Trophoblast cell (in vitro differentiated cells and primary cell): Measurements from ENCODE around the gene EPHA3.
A peak's percentile ranks its signal among the peaks of the same experiment; 100 is the strongest.

Experiments used
- DNase-seq, 2 donors: peaks; one replicate each; pipeline ENCODE4 v3.0.0-alpha.2; 2016
- H2AFZ ChIP-seq: 2 replicates; pipeline ENCODE4 v1.6.1; 2013; ENCODE audit warnings: low read length, moderate library complexity, mild to moderate bottlenecking; ENCODE audit not compliant: insufficient read depth, poor library complexity
- H2AK5ac ChIP-seq: 2 replicates; pipeline ENCODE4 v1.6.1; 2013; ENCODE audit warnings: mild to moderate bottlenecking, low read length
- H2BK120ac ChIP-seq: 2 replicates; pipeline ENCODE4 v1.6.1; 2013; ENCODE audit warnings: low read length, mild to moderate bottlenecking, moderate library complexity; ENCODE audit not compliant: insufficient read depth, poor library complexity
- H2BK12ac ChIP-seq: 2 replicates; pipeline ENCODE4 v1.6.1; 2013; ENCODE audit warnings: mild to moderate bottlenecking, low read length, moderate library complexity
- H2BK5ac ChIP-seq: 2 replicates; pipeline ENCODE4 v1.6.1; 2013; ENCODE audit warnings: low read length, low read depth, moderate library complexity, mild to moderate bottlenecking; ENCODE audit not compliant: poor library complexity
- H3K14ac ChIP-seq: 2 replicates; pipeline ENCODE4 v1.6.1; 2013; ENCODE audit warnings: mild to moderate bottlenecking, low read length
- H3K18ac ChIP-seq: 2 replicates; pipeline ENCODE4 v1.6.1; 2013; ENCODE audit warnings: mild to moderate bottlenecking, low read length
- H3K23ac ChIP-seq: 2 replicates; pipeline ENCODE4 v1.6.1; 2013; ENCODE audit warnings: low read length
- H3K27ac ChIP-seq: 2 replicates; pipeline ENCODE4 v1.5.1; 2013; ENCODE audit warnings: low read depth, mild to moderate bottlenecking, inconsistent platforms, low read length, moderate library complexity
- H3K27me3 ChIP-seq: 2 replicates; pipeline ENCODE4 v1.6.1; 2013; ENCODE audit warnings: inconsistent platforms, mild to moderate bottlenecking, low read length, moderate library complexity; ENCODE audit not compliant: insufficient read depth
- H3K36me3 ChIP-seq, 2 experiments: 1 replicate in 1 of 2; 2 replicates in 1 of 2; pipeline ENCODE4 v1.6.1; 2013; ENCODE audit warnings: low read length in 2 of 2, mild to moderate bottlenecking in 2 of 2, moderate library complexity in 1 of 2; ENCODE audit not compliant: insufficient read depth in 2 of 2, control insufficient read depth in 1 of 2
- H3K4ac ChIP-seq: 2 replicates; pipeline ENCODE4 v1.6.1; 2013; ENCODE audit warnings: low read depth, mild to moderate bottlenecking, low read length, moderate library complexity
- H3K4me1 ChIP-seq, 2 experiments: 1 replicate in 1 of 2; 2 replicates in 1 of 2; pipeline ENCODE4 v1.6.1; 2013; ENCODE audit warnings: low read length in 2 of 2, mild to moderate bottlenecking in 2 of 2, moderate library complexity in 1 of 2; ENCODE audit not compliant: insufficient read depth in 2 of 2, control insufficient read depth in 1 of 2
- H3K4me2 ChIP-seq: 2 replicates; pipeline ENCODE4 v1.6.1; 2013; ENCODE audit warnings: inconsistent platforms, mild to moderate bottlenecking, low read length, moderate library complexity
- H3K4me3 ChIP-seq: 2 replicates; pipeline ENCODE4 v1.5.1; 2013; ENCODE audit warnings: mild to moderate bottlenecking, low read depth, low read length, inconsistent platforms
- H3K79me1 ChIP-seq: one replicate; pipeline ENCODE4 v1.6.1; 2013; ENCODE audit warnings: low read length
- H3K79me2 ChIP-seq: 2 replicates; pipeline ENCODE4 v1.6.1; 2013; ENCODE audit warnings: low read length, mild to moderate bottlenecking; ENCODE audit not compliant: control insufficient read depth, insufficient read depth, poor library complexity
- H3K9ac ChIP-seq: 2 replicates; pipeline ENCODE4 v1.6.1; 2013; ENCODE audit warnings: mild to moderate bottlenecking, low read length
- H3K9me3 ChIP-seq: 2 replicates; pipeline ENCODE4 v1.6.1; 2013; ENCODE audit warnings: low read depth, mild to moderate bottlenecking, control low read depth, inconsistent platforms, low read length; ENCODE audit not compliant: insufficient read depth
- H4K12ac ChIP-seq: 2 replicates; pipeline ENCODE4 v1.6.1; 2013; ENCODE audit warnings: low read depth, mild to moderate bottlenecking, low read length, moderate library complexity
- H4K8ac ChIP-seq: 2 replicates; pipeline ENCODE4 v1.6.1; 2013; ENCODE audit warnings: low read depth, mild to moderate bottlenecking, low read length, moderate library complexity
- H4K91ac ChIP-seq: one replicate; pipeline ENCODE4 v1.6.1; 2013; ENCODE audit warnings: low read depth, mild to moderate bottlenecking, low read length, moderate library complexity
- WGBS: extraction: QIAGEN DNeasy Blood & Tissue Kit; methylation state at CpG from one replicate; pipeline ENCODE4 v1.1.7; 2013; ENCODE audit warnings: missing lambda C conversion rate; ENCODE audit not compliant: insufficient read length, insufficient coverage; ENCODE audit errors: extremely low coverage; 5-methylcytosine and 5-hydroxymethylcytosine counted together

Gene EPHA3

GRCh38 chr3:89275001-89275400, 167.6 kb downstream of the EPHA3 start:
- no peak overlapping the region for H3K27ac ChIP-seq
- H3K4ac ChIP-seq: no peak overlapping the region
- H3K23ac ChIP-seq: no peak overlapping the region
- H4K12ac ChIP-seq: no peak overlapping the region
- H3K4me1 ChIP-seq: no peaks in the 10 kb centered on the region
- H3K4me2 ChIP-seq: no peak overlapping the region
- H3K14ac ChIP-seq: no peak overlapping the region
- H3K79me2 ChIP-seq: no peaks in the 10 kb centered on the region
- no CpG with 5 or more reads among the region's 5 CpGs for WGBS
- H3K4me3 ChIP-seq: no peak overlapping the region
- no peak overlapping the region for H2BK120ac ChIP-seq
- H3K27me3 ChIP-seq: no peaks in the 10 kb centered on the region
- no peak for DNase-seq
- no peak overlapping the region for H2AFZ ChIP-seq
- no peak overlapping the region for H2AK5ac ChIP-seq
- no peak overlapping the region for H2BK5ac ChIP-seq
- no peaks in the 10 kb centered on the region for H3K79me1 ChIP-seq
- no peak overlapping the region for H4K8ac ChIP-seq
- no peaks in the 10 kb centered on the region for H3K9me3 ChIP-seq
- no peak overlapping the region for H3K9ac ChIP-seq
- H2BK12ac ChIP-seq: no peak overlapping the region
- no peak overlapping the region for H4K91ac ChIP-seq
- no peaks in the 10 kb centered on the region for H3K36me3 ChIP-seq
- no peak overlapping the region for H3K18ac ChIP-seq

GRCh38 chr3:89276116-89276515, 168.7 kb downstream of the EPHA3 start:
- Histone ChIP-seq H3K9ac (no peak overlapping the region), H2AFZ (no peak overlapping the region), H3K4ac (no peak overlapping the region), H3K4me2 (no peak overlapping the region), H3K18ac (no peak overlapping the region), H2BK5ac (no peak overlapping the region), H3K14ac (no peak overlapping the region), H3K4me3 (no peak overlapping the region), H3K4me1 (no peaks in the 10 kb centered on the region), H3K79me1 (no peaks in the 10 kb centered on the region), H3K23ac (no peak overlapping the region), H2AK5ac (no peak overlapping the region), H4K12ac (no peak overlapping the region), H4K8ac (no peak overlapping the region), H4K91ac (no peak overlapping the region), H3K79me2 (no peaks in the 10 kb centered on the region), H3K9me3 (no peaks in the 10 kb centered on the region), H3K36me3 (no peaks in the 10 kb centered on the region), H3K27ac (no peak overlapping the region), H2BK120ac (no peak overlapping the region), H3K27me3 (no peaks in the 10 kb centered on the region), H2BK12ac (no peak overlapping the region)
- no peak for DNase-seq

GRCh38 chr3:89278302-89279025, 171.0 kb downstream of the EPHA3 start:
- Histone ChIP-seq H3K18ac (no peak overlapping the region), H3K9ac (no peak overlapping the region), H3K79me1 (no peaks in the 10 kb centered on the region), H2AK5ac (no peak overlapping the region), H2BK120ac (no peak overlapping the region), H2BK5ac (no peak overlapping the region), H3K14ac (no peak overlapping the region), H4K8ac (no peak overlapping the region), H3K9me3 (no peaks in the 10 kb centered on the region), H3K36me3 (no peaks in the 10 kb centered on the region), H4K12ac (no peak overlapping the region), H2AFZ (no peak overlapping the region), H2BK12ac (no peak overlapping the region), H3K4ac (no peak overlapping the region), H3K27me3 (no peaks in the 10 kb centered on the region), H3K4me3 (no peak overlapping the region), H3K4me2 (no peak overlapping the region), H4K91ac (no peak overlapping the region), H3K4me1 (no peaks in the 10 kb centered on the region), H3K79me2 (no peaks in the 10 kb centered on the region), H3K23ac (no peak overlapping the region), H3K27ac (no peak overlapping the region)
- WGBS: no CpG with 5 or more reads among the region's 9 CpGs
- DNase-seq: peak in 1 of 2 donors; percentile 1

- Histone ChIP-seq H3K14ac (no peak overlapping the region), H3K9ac (no peak overlapping the region), H3K27ac (no peak overlapping the region), H3K79me1 (no peaks in the 10 kb centered on the region), H4K91ac (no peak overlapping the region), H3K4me1 (no peaks in the 10 kb centered on the region), H2BK12ac (no peak overlapping the region), H2BK120ac (no peak overlapping the region), H3K4me3 (no peak overlapping the region), H3K36me3 (no peaks in the 10 kb centered on the region), H3K9me3 (no peaks in the 10 kb centered on the region), H3K27me3 (no peaks in the 10 kb centered on the region), H3K4me2 (no peak overlapping the region), H3K79me2 (no peaks in the 10 kb centered on the region), H4K8ac (no peak overlapping the region), H3K4ac (no peak overlapping the region), H2AFZ (no peak overlapping the region), H4K12ac (no peak overlapping the region), H3K23ac (no peak overlapping the region), H3K18ac (no peak overlapping the region), H2AK5ac (no peak overlapping the region), H2BK5ac (no peak overlapping the region)
- WGBS: no CpG with 5 or more reads among the region's 2 CpGs
- no peak for DNase-seq
Measured at GRCh38 chr3:89280301-89280700, 172.9 kb downstream of the EPHA3 start.
